ENCODE data around the gene EPB41L1. TPM values are rescaled to one million over a fixed set of nuclear protein-coding genes. Genes with fewer than 3 reads are reported as not detected.

The EPB41L1 gene
- total RNA-seq, 1 donor from 2014 or later, result 32.7 TPM

DNA sequence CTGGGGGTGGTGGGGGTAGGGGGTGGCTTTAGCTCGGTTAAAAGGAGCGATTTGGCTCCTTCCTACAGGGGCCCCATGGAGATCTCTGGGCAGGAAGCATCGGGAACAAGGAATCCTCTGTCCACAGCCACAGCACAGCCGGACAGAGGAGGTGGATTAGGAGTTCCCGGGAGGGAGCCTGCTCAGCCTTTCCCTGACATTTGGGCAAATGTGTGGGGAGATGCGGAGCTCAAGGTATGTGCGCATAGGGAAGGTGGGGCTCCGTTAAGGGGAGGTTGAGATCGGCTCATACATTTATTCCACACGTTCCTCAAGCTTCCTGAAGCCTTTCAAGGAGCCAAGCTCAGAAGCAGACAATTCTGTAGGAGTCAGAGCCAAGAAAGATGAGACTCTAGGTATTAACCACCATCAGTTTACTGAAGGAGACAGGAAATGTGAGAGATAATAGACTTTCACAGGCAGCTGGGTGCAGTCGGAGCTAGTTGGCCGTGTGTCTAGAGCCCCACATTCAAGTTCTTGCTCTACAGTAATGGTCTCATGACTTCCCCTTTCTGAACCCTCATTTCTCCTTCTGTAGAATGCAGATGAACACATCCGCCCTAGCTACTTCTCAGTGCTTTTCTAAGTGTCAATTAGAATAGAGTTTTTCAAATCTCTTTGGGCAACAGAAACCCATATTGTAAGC is 40.8 kb upstream of the EPB41L1 start:
- Histone ChIP-seq H3K79me2 (ENCODE audit: low read depth) (no peaks in the 10 kb centered on the region), H3K27ac (no peak overlapping the region), H3K4me3 (no peak overlapping the region), H3K9ac (no peak overlapping the region), H3K9me3 (ENCODE audit: low read depth) (no peaks in the 10 kb centered on the region), H3K4me1 (no peaks in the 10 kb centered on the region), H3K27me3 (no peaks in the 10 kb centered on the region), H2AFZ (replicated peaks) (no peak overlapping the region), H3K36me3 (no peaks in the 10 kb centered on the region), H4K20me1 (ENCODE audit: low read depth) (no peaks in the 10 kb centered on the region), H3K4me2 (no peak overlapping the region), H3F3A (ENCODE audit: low read depth) (no peaks in the 10 kb centered on the region)
- H3K4me1 Mint-ChIP-seq, result peaks cover 22% of the 10 kb centered on the region
- no peak overlapping the region for H3K27ac Mint-ChIP-seq
- TF ChIP-seq, protein P1, sequence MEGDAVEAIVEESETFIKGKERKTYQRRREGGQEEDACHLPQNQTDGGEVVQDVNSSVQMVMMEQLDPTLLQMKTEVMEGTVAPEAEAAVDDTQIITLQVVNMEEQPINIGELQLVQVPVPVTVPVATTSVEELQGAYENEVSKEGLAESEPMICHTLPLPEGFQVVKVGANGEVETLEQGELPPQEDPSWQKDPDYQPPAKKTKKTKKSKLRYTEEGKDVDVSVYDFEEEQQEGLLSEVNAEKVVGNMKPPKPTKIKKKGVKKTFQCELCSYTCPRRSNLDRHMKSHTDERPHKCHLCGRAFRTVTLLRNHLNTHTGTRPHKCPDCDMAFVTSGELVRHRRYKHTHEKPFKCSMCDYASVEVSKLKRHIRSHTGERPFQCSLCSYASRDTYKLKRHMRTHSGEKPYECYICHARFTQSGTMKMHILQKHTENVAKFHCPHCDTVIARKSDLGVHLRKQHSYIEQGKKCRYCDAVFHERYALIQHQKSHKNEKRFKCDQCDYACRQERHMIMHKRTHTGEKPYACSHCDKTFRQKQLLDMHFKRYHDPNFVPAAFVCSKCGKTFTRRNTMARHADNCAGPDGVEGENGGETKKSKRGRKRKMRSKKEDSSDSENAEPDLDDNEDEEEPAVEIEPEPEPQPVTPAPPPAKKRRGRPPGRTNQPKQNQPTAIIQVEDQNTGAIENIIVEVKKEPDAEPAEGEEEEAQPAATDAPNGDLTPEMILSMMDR (IDR thresholded peaks at IDR 0.05), result no peak
- TF ChIP-seq EZH2phosphoT487 (IDR thresholded peaks at IDR 0.05) (no peak), EZH2 (IDR thresholded peaks at IDR 0.05) (no peak)
- no peaks in the 10 kb centered on the region for H3K36me3 Mint-ChIP-seq
- no peaks in the 10 kb centered on the region for H3K9me3 Mint-ChIP-seq
- H3K4me3 Mint-ChIP-seq, result no peak overlapping the region
- H3K27me3 Mint-ChIP-seq (ENCODE audit: insufficient read depth, low read depth), result peaks cover 10% of the 10 kb centered on the region
- DNase-seq (ENCODE audit: low spot score), result peak; percentile 30

DNA sequence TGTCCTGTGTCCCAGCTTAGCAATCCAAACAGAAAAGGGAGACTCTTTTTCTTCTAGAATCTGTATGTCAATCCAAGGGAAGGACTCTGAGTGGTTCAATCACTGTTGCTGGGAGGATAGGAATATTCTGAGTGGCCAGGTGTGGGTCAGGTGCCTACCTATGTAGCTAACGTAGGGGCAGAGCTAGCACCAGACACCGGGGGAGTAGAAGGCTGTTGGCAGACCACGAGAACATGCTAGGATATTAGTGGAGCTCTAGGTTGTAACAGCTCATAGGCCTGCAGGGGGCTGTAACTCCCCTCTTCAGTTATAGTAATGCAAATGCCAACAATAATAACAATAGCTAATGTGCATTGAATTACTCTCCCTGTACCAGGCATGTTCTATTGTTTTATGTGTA is 39.8 kb upstream of the EPB41L1 start:
- Histone ChIP-seq H3K36me3 (no peaks in the 10 kb centered on the region), H2AFZ (replicated peaks) (no peak overlapping the region), H3F3A (ENCODE audit: low read depth) (no peaks in the 10 kb centered on the region), H4K20me1 (ENCODE audit: low read depth) (no peaks in the 10 kb centered on the region), H3K9me3 (ENCODE audit: low read depth) (no peaks in the 10 kb centered on the region), H3K4me1 (no peaks in the 10 kb centered on the region), H3K9ac (no peak overlapping the region), H3K27ac (no peak overlapping the region), H3K79me2 (ENCODE audit: low read depth) (no peaks in the 10 kb centered on the region), H3K27me3 (no peaks in the 10 kb centered on the region), H3K4me2 (no peak overlapping the region), H3K4me3 (no peak overlapping the region)
- no peaks in the 10 kb centered on the region for H3K9me3 Mint-ChIP-seq
- TF ChIP-seq, protein P1 (IDR thresholded peaks at IDR 0.05), result no peak
- no peak for DNase-seq (ENCODE audit: low spot score)
- H3K36me3 Mint-ChIP-seq, result no peaks in the 10 kb centered on the region
- H3K27me3 Mint-ChIP-seq (ENCODE audit: insufficient read depth, low read depth), result peaks cover 12% of the 10 kb centered on the region
- H3K4me3 Mint-ChIP-seq, result no peak overlapping the region
- peaks cover 22% of the 10 kb centered on the region for H3K4me1 Mint-ChIP-seq
- H3K27ac Mint-ChIP-seq, result no peak overlapping the region

DNA sequence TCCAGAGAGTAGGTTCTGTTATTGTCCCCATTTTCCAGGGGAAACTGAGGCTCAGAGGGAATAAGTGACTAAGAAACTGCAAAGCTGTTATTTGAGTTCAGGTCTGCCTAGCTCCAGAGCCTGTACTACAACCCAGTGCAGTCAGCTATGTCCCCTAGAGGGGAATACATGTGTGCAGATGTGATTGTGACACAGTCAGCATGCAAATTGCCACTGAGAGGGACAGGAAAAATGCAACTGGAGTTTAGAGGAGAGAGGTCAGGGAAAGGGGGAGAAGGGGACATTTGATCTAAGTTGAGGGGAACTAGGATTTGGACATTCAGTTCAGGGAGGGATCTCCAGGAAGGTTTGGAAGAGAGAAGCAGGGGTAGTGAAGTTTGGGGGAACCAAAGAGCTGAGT is 38.6 kb upstream of the EPB41L1 start:
- no peaks in the 10 kb centered on the region for H3K79me2 ChIP-seq (ENCODE audit: low read depth)
- H4K20me1 ChIP-seq (ENCODE audit: low read depth), result no peaks in the 10 kb centered on the region
- no peak overlapping the region for H3K4me2 ChIP-seq
- no peak overlapping the region for H3K4me3 ChIP-seq
- no peak overlapping the region for H3K9ac ChIP-seq
- TF ChIP-seq EZH2phosphoT487 (IDR thresholded peaks at IDR 0.05) (no peak), EZH2 (IDR thresholded peaks at IDR 0.05) (no peak)
- TF ChIP-seq, protein P1 (IDR thresholded peaks at IDR 0.05), result no peak
- H3F3A ChIP-seq (ENCODE audit: low read depth), result no peaks in the 10 kb centered on the region
- H3K27me3 ChIP-seq, result no peaks in the 10 kb centered on the region
- no peak overlapping the region for H3K27ac Mint-ChIP-seq
- H3K27me3 Mint-ChIP-seq (ENCODE audit: insufficient read depth, low read depth), result peaks cover 7% of the 10 kb centered on the region
- H3K36me3 ChIP-seq, result no peaks in the 10 kb centered on the region
- H3K4me1 Mint-ChIP-seq, result peaks cover 18% of the 10 kb centered on the region
- no peaks in the 10 kb centered on the region for H3K9me3 Mint-ChIP-seq
- DNase-seq (ENCODE audit: low spot score), result no peak
- H3K4me3 Mint-ChIP-seq, result no peak overlapping the region
- no peak overlapping the region for H3K27ac ChIP-seq
- no peak overlapping the region for H2AFZ ChIP-seq (replicated peaks)
- no peaks in the 10 kb centered on the region for H3K9me3 ChIP-seq (ENCODE audit: low read depth)
- H3K36me3 Mint-ChIP-seq, result no peaks in the 10 kb centered on the region
- H3K4me1 ChIP-seq, result no peaks in the 10 kb centered on the region
